ENCODE data around the gene ALKBH7.

GRCh38 chr19:6383188-6383587 lies 10.6 kb downstream of the ALKBH7 start:
- TF ChIP-seq CTCF (IDR thresholded peaks at IDR 0.05), result no peak
- TF ChIP-seq POLR2A (IDR thresholded peaks at IDR 0.05), result no peak
